Choroid plexus epithelial cell (primary cell): Measurements from ENCODE around the gene ALOX15B.

Source experiments
- DNase-seq: peaks from one replicate; pipeline ENCODE4 v3.0.0-alpha.2; 2010; ENCODE audit warnings: low read depth
- H3K4me3 ChIP-seq: 2 replicates; pipeline ENCODE4 v1.5.1; 2011; ENCODE audit warnings: low read depth, mild to moderate bottlenecking, control low read depth, low read length, moderate library complexity
- TF ChIP-seq, protein P1 (sequence below): conservative IDR thresholded peaks from 2 replicates; pipeline ENCODE4 v1.5.1; 2011; ENCODE audit warnings: low read depth, mild to moderate bottlenecking, control low read depth, inconsistent platforms, low read length, moderate library complexity

The ALOX15B gene

GRCh38 chr17:8005967-8006730 lies 32.7 kb upstream of the ALOX15B start:
- H3K4me3 ChIP-seq: no peak overlapping the region
- TF ChIP-seq, protein P1, sequence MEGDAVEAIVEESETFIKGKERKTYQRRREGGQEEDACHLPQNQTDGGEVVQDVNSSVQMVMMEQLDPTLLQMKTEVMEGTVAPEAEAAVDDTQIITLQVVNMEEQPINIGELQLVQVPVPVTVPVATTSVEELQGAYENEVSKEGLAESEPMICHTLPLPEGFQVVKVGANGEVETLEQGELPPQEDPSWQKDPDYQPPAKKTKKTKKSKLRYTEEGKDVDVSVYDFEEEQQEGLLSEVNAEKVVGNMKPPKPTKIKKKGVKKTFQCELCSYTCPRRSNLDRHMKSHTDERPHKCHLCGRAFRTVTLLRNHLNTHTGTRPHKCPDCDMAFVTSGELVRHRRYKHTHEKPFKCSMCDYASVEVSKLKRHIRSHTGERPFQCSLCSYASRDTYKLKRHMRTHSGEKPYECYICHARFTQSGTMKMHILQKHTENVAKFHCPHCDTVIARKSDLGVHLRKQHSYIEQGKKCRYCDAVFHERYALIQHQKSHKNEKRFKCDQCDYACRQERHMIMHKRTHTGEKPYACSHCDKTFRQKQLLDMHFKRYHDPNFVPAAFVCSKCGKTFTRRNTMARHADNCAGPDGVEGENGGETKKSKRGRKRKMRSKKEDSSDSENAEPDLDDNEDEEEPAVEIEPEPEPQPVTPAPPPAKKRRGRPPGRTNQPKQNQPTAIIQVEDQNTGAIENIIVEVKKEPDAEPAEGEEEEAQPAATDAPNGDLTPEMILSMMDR: no peak
- no peak for DNase-seq

GRCh38 chr17:8006836-8007680 lies 31.8 kb upstream of the ALOX15B start:
- DNase-seq: no peak
- TF ChIP-seq, protein P1: no peak
- no peak overlapping the region for H3K4me3 ChIP-seq

DNA sequence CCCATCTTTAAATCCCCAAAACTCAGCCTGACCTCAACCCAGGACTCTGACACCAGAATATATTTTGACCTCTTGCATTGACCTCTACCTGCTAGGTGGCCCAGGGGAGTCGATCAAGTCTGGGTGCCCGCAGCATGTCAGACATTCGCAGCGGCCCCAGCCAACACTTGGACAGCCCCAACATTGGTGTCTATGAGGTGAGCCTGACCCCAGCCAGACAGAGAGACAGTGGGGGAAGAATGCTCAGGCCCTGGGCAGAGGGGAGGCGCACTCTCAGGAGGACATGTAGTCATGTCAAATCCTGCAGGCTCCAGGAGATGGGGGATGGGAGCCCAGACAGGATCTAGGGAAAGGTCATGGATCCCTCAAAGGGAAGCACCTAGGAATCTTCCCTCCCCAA lies 31.0 kb upstream of the ALOX15B start:
- no peak for DNase-seq
- H3K4me3 ChIP-seq: no peak overlapping the region
- TF ChIP-seq, protein P1: no peak

GRCh38 chr17:8012045-8012580 lies 26.7 kb upstream of the ALOX15B start:
- DNase-seq: no peak
- H3K4me3 ChIP-seq: no peak overlapping the region
- TF ChIP-seq, protein P1: no peak

GRCh38 chr17:8012996-8013640 lies 25.7 kb upstream of the ALOX15B start:
- TF ChIP-seq, protein P1: no peak
- no peak for DNase-seq

GRCh38 chr17:8013731-8014557 lies 24.9 kb upstream of the ALOX15B start:
- DNase-seq: no peak
- TF ChIP-seq, protein P1: no peak

More at GRCh38 chr17:8012996-8013640, 25.7 kb upstream of the ALOX15B start:
- H3K4me3 ChIP-seq: no peak overlapping the region

More at GRCh38 chr17:8013731-8014557, 24.9 kb upstream of the ALOX15B start:
- H3K4me3 ChIP-seq: no peak overlapping the region
